HG03103 (cell line): ENCODE results near the gene FAM240B.

ENCODE experiments used
- ATAC-seq: cut with Tn5 transposase; IDR thresholded peaks from one replicate; pipeline ENCODE4 v1.9.1; 2021; ENCODE audit warnings: low read depth; ENCODE audit not compliant: unreplicated experiment

Gene FAM240B

GRCh38 chr9:38671748-38672147 lies 48.2 kb downstream of the FAM240B start:
- ATAC-seq = no peak

GRCh38 chr9:38671372-38671731 lies 48.6 kb downstream of the FAM240B start:
- no peak for ATAC-seq

GRCh38 chr9:38670542-38671371 lies 49.2 kb downstream of the FAM240B start:
- ATAC-seq = no peak

GRCh38 chr9:38668791-38669466 lies 51.0 kb downstream of the FAM240B start:
- no peak for ATAC-seq

GRCh38 chr9:38662763-38663593 lies 57.0 kb downstream of the FAM240B start:
- ATAC-seq = no peak

GRCh38 chr9:38659538-38659937 lies 60.4 kb downstream of the FAM240B start:
- ATAC-seq = no peak

- ATAC-seq = no peak
Observed at GRCh38 chr9:38656896-38657295, 63.0 kb downstream of the FAM240B start.

GRCh38 chr9:38652486-38652885 lies 67.4 kb downstream of the FAM240B start:
- ATAC-seq = no peak

- no peak for ATAC-seq
Observed at GRCh38 chr9:38652044-38652443, 67.9 kb downstream of the FAM240B start.

GRCh38 chr9:38651400-38652042 lies 68.4 kb downstream of the FAM240B start:
- no peak for ATAC-seq

- no peak for ATAC-seq
Observed at GRCh38 chr9:38650564-38650963, 69.4 kb downstream of the FAM240B start.

GRCh38 chr9:38649731-38650363 lies 70.1 kb downstream of the FAM240B start:
- no peak for ATAC-seq

- no peak for ATAC-seq
Observed at GRCh38 chr9:38644601-38645000, 75.3 kb downstream of the FAM240B start.
